K562 (cell line): ENCODE measurements around the gene AKT1. TPM values are rescaled to one million over a fixed set of nuclear protein-coding genes. Genes with fewer than 3 reads are reported as not detected.

ENCODE experiments used
- ARID4B ChIP-seq: sonication (generic); formaldehyde crosslinking; IDR thresholded peaks from 2 replicates; pipeline ENCODE4 v1.8.0; 2022; ENCODE audit warnings: mild to moderate bottlenecking, missing genetic modification reagents
- C11orf30 ChIP-seq: fragments of 450-650 bp; IDR thresholded peaks from 2 replicates; pipeline ENCODE4 v1.6.1; 2016; ENCODE audit warnings: low read depth, mild to moderate bottlenecking
- CEBPZ ChIP-seq: fragments of 150-350 bp; IDR thresholded peaks from 2 replicates; pipeline ENCODE4 v1.6.1; 2014; ENCODE audit warnings: low read depth, mild to moderate bottlenecking, low read length, borderline replicate concordance
- FIP1L1 ChIP-seq: fragments of 200-400 bp; formaldehyde crosslinking; IDR thresholded peaks from 2 replicates; pipeline ENCODE4 v1.6.1; 2018; ENCODE audit warnings: mild to moderate bottlenecking, low read depth, low read length; ENCODE audit not compliant: poor library complexity, severe bottlenecking
- KLF1 ChIP-seq: fragments of 450-650 bp; IDR thresholded peaks from 2 replicates; pipeline ENCODE4 v1.6.1; 2016; ENCODE audit warnings: missing genetic modification characterization, missing compliant biosample characterization
- NR1H2 ChIP-seq: sonication (generic); formaldehyde crosslinking; IDR thresholded peaks from 2 replicates; pipeline ENCODE4 v1.4.0; 2020; ENCODE audit warnings: mild to moderate bottlenecking, missing genetic modification reagents
- NR2C1 ChIP-seq, 2 experiments: fragments of 450-650 bp; IDR thresholded peaks; 2 replicates each; pipeline ENCODE4 v1.6.1; 2017; ENCODE audit warnings: mild to moderate bottlenecking in 2 of 2, antibody characterized with exemption in 1 of 2, inconsistent platforms in 1 of 2, missing compliant biosample characterization in 1 of 2, missing genetic modification characterization in 1 of 2
- NR2C2 ChIP-seq, 2 experiments: fragments of 200-800 bp in 1 of 2; sonication (Bioruptor generic) in 1 of 2; sonication (generic) in 1 of 2; formaldehyde crosslinking in 1 of 2; IDR thresholded peaks; 2 replicates each; pipeline versions ENCODE4 v1.6.1 to v1.8.0; 2016 to 2022; ENCODE audit warnings: mild to moderate bottlenecking in 1 of 2, missing compliant biosample characterization in 1 of 2, missing genetic modification characterization in 1 of 2, missing genetic modification reagents in 1 of 2
- NRF1 ChIP-seq, 2 experiments: fragments of 450-650 bp; IDR thresholded peaks in 1 of 2; conservative IDR thresholded peaks in 1 of 2; 2 replicates each; pipeline ENCODE4 v1.6.1; 2014; ENCODE audit warnings: mild to moderate bottlenecking in 2 of 2
- SMAD4 ChIP-seq: fragments of 250-450 bp; sonication (Bioruptor Pico); conservative IDR thresholded peaks from 2 replicates; pipeline ENCODE4 v1.8.0; 2021; ENCODE audit warnings: inconsistent platforms, mild to moderate bottlenecking, moderate library complexity
- SMARCA4 ChIP-seq: fragments of 450-650 bp; IDR thresholded peaks from 2 replicates; pipeline ENCODE4 v1.6.1; 2016
- SMARCA5 ChIP-seq: fragments of 450-650 bp; IDR thresholded peaks from 2 replicates; pipeline ENCODE4 v1.6.1; 2016
- SP1 ChIP-seq: sonication (generic); formaldehyde crosslinking; IDR thresholded peaks from 2 replicates; pipeline ENCODE4 v1.8.1; 2022; ENCODE audit warnings: mild to moderate bottlenecking, missing genetic modification reagents
- U2AF1 ChIP-seq: fragments of 200-400 bp; formaldehyde crosslinking; optimal IDR thresholded peaks from 2 replicates; pipeline ENCODE3; 2017; ENCODE audit warnings: mild to moderate bottlenecking, low read depth, low read length, moderate library complexity
- ZNF512 ChIP-seq: IDR thresholded peaks from 2 replicates; pipeline ENCODE4 v1.6.1; 2016; ENCODE audit warnings: missing genetic modification characterization, missing compliant biosample characterization
- polyA plus RNA-seq, 8 experiments: library from polyadenylated mRNA; depleted of rRNA in 4 of 8; stranded (reverse) in 5 of 8; unstranded in 3 of 8; fragments of >200 nt; fragmentation: Nextera tagmentation in 2 of 8; fragmentation: Illumina TruSeq in 1 of 8; extraction: Ambion mirVana in 2 of 8; extraction: Trizol in 1 of 8; gene quantifications; 2 replicates each; pipeline versions ENCODE4 v1.2.1 to v1.2.3, GENCODE V29; 2011 to 2014; ENCODE audit warnings: inconsistent platforms in 1 of 8, missing spikeins in 1 of 8
- total RNA-seq, 7 experiments: library from RNA; depleted of rRNA in 6 of 7; stranded (reverse); fragments of >200 nt in 6 of 7; fragmentation: Illumina TruSeq in 2 of 7; extraction: Trizol in 2 of 7; gene quantifications; 2 replicates each; pipeline versions ENCODE4 v1.2.1 to v1.2.3, GENCODE V29; 2011 to 2021; ENCODE audit warnings: low replicate concordance in 1 of 7

Gene AKT1
- total and polyA plus RNA-seq, 9 of the 15 experiments (the other 6 are each of a cell fraction or from before 2014, with no cell fraction given), result 0.49 to 132 (median 75.1) TPM

GRCh38 chr14:104723651-104724406 lies 71.7 kb downstream of the AKT1 start, which contains the start of gene ADSS1 (continued):
- TF ChIP-seq ZNF512 (tag), result no peak
- peak; percentile 16; the same call in 1 of the 2 replicates for TF ChIP-seq ARID4B (CRISPR knock-in tag)
- TF ChIP-seq FIP1L1, result peak; percentile 75
- peak; percentile 72 for TF ChIP-seq SP1 (CRISPR knock-in tag)
- no peak for TF ChIP-seq NR1H2 (CRISPR knock-in tag)
- peak; percentile 42; the same call in 1 of the 2 replicates for TF ChIP-seq NR2C1 (IDR thresholded peaks at IDR 0.05)
- peak; percentile 30; the same call in 1 of the 2 replicates for TF ChIP-seq NR2C1 (tag; IDR thresholded peaks at IDR 0.05)
- no peak for TF ChIP-seq SMAD4
- TF ChIP-seq SMARCA5, result 0 out of 2 replicates have a peak, but pooled peaks have one; percentile 26
- peak; percentile 35; the same call in 1 of the 2 replicates for TF ChIP-seq C11orf30
- 0 out of 2 replicates have a peak, but pooled peaks have one; percentile 26 for TF ChIP-seq SMARCA4
- TF ChIP-seq KLF1 (tag), result no peak
- TF ChIP-seq U2AF1, result no peak
- peak in 1 of 2 experiments; percentile 18; a peak in 1 of 4 replicates for TF ChIP-seq NRF1 (conservative IDR thresholded peaks at IDR 0.05 in 1 of 2, IDR thresholded peaks at IDR 0.05 in 1 of 2)
- no peak for TF ChIP-seq CEBPZ
- TF ChIP-seq NR2C2 (CRISPR knock-in tag; IDR thresholded peaks at IDR 0.05), result no peak
- TF ChIP-seq NR2C2 (tag; IDR thresholded peaks at IDR 0.05), result peak; percentile 84
